ENCODE data around the gene PDLIM5.
A peak's percentile ranks its signal among the peaks of the same experiment; 100 is the strongest.

PDLIM5 gene

DNA sequence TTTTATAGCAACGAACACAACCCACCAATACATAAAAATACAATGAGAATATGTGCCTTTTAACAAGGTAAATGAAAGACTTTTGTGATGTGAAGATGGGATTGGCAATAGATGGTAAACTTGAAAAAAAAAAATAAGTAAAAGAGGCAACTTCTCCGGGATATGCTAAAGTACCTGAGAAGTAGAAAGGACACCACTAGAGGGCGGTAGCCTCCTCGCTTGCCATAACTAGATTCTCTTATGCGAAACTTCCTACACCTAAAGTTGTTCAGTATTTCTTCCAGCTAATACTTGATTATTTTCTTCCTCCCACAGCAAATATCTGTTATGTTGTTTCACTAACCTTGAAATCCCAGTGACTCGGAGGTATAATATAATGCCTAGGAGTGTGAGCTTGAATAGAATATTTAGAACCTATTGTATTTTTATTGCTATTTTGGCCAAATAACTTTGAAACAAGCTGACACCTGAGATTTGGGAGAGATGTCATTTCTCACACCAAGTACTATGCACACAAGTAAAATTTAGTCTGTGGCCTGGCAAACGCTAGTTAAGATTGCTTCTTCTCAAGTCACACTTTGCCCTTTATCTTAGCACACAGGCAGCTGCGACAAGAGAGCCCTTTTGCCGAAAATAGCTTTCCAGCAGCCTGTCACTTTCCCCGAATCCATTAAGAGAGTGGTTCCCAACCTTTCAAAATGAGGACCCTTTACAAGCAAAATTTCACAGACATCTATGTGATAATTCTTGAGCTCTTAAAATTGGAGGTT is 44.9 kb upstream of the PDLIM5 start:
- WGBS: 23% methylated on average over 7 of the region's 10 CpGs

DNA sequence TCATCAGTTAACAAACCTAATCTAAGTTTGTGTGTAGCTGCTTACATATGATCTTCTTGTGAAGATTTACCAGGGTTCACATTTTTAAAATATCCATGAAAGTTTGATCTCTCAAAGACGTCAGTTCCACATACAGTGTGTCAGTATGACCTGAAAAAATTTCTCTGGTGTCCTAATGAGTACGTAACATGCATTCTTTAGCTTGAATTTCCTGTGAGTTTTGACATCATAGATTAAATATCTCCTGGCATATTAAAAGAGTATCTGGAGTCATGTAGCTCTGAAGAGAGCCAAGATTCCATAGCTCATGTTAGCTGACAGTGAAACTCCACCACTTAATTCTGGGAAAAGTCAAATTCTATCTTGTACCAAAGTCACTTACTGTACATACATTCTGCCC is 43.9 kb upstream of the PDLIM5 start:
- Histone ChIP-seq H2BK15ac (ENCODE audit: low read depth, poor library complexity, severe bottlenecking) (no peak overlapping the region), H3K79me1 (replicated peaks; ENCODE audit: low read length, poor library complexity, severe bottlenecking) (no peaks in the 10 kb centered on the region)

More for the DNA sequence above, 44.9 kb upstream of the PDLIM5 start:
- no peak overlapping the region for H3K4ac ChIP-seq (ENCODE audit: low read depth in 1 of 2, low read length in 2 of 2)
- H3K18ac ChIP-seq (ENCODE audit: low read depth in 1 of 2, low read length in 2 of 2): peak overlapping the region in 1 of 2 experiments; percentile 54
- H2BK12ac ChIP-seq (ENCODE audit: low read length in 2 of 2): peak overlapping the region; percentile 66 to 84
- H4K8ac ChIP-seq (ENCODE audit: low read length): no peak overlapping the region
- no peak overlapping the region for H3K14ac ChIP-seq (ENCODE audit: low read length in 2 of 2)
- peak overlapping the region; percentile 68 for H4K91ac ChIP-seq (ENCODE audit: low read length)
- H3K36me3 ChIP-seq (ENCODE audit: control insufficient read depth in 1 of 2, insufficient read depth in 2 of 2, low read depth in 1 of 2, low read length in 2 of 2): no peaks in the 10 kb centered on the region
- H3K79me1 ChIP-seq (replicated peaks; ENCODE audit: low read length, poor library complexity, severe bottlenecking): no peaks in the 10 kb centered on the region
- no peak overlapping the region for H2AK5ac ChIP-seq (ENCODE audit: low read length, severe bottlenecking)
- no peak overlapping the region for H3K9ac ChIP-seq (ENCODE audit: low read length)
- no peak overlapping the region for H3K4me3 ChIP-seq (ENCODE audit: insufficient read depth in 1 of 2, low read depth in 1 of 2, low read length in 2 of 2)
- no peak overlapping the region for H3K4me2 ChIP-seq (ENCODE audit: low read length, poor library complexity, severe bottlenecking)
- H3K9me3 ChIP-seq (ENCODE audit: control insufficient read depth, low read length): no peaks in the 10 kb centered on the region
- no peak overlapping the region for H2AFZ ChIP-seq (ENCODE audit: low read depth, low read length)
- no peak overlapping the region for H2BK5ac ChIP-seq (ENCODE audit: low read depth, low read length, poor library complexity, severe bottlenecking)
- no peak overlapping the region for H2BK15ac ChIP-seq (ENCODE audit: low read depth, poor library complexity, severe bottlenecking)
- H3K27ac ChIP-seq (ENCODE audit: low read length, poor library complexity, severe bottlenecking): no peak overlapping the region
- no peak overlapping the region for H3K23ac ChIP-seq (ENCODE audit: low read length in 2 of 2)
- no peaks in the 10 kb centered on the region for H3K4me1 ChIP-seq (ENCODE audit: control insufficient read depth, insufficient read depth, low read depth, low read length)
- H2BK120ac ChIP-seq (ENCODE audit: low read depth, low read length): no peak overlapping the region
- peak; percentile 81 for DNase-seq
- no peaks in the 10 kb centered on the region for H3K27me3 ChIP-seq (ENCODE audit: control insufficient read depth in 1 of 2, insufficient read depth in 1 of 2, low read length in 2 of 2)

DNA sequence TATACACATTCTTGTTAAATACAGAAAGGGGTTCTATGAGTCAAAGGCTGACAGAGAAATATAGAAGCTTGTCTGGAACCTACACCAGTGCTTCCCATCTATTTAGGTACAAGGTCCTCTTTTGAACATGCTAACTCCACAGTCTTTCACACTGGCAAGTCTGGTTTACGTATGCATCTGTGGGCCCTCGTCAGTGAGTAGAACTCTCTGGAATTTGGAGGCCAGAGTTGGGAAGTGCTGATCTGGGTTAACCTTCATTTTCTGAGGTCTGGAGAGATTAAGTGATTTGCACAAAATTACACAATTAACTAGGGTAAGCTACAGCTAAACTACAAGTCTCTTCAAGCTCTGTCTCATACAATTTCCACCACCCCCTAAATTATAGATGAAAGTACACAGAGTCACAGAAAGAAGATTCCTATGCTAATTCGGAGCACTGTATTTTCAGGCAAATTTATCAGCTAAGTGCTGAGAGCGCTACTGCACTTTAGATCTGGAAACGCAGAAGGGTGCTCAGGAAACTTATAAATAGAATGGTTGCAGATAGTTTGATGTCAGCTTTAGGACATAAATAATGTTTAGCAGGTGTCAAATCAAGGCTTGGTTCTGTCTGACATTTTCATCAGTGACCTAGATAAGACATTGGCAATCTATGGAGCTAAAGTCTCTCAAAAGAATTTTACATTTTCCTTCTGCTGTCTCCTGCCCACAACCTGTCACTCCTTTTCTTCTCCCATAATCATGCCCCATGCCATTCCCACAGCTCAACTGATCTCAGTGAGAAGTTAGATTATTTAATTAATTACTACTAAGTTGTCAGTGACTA is 43.0 kb upstream of the PDLIM5 start:
- Histone ChIP-seq H3K4me3 (ENCODE audit: insufficient read depth in 1 of 2, low read depth in 1 of 2, low read length in 2 of 2) (no peak overlapping the region), H2BK120ac (ENCODE audit: low read depth, low read length) (no peak overlapping the region), H3K27me3 (ENCODE audit: control insufficient read depth in 1 of 2, insufficient read depth in 1 of 2, low read length in 2 of 2) (no peaks in the 10 kb centered on the region), H2BK5ac (ENCODE audit: low read depth, low read length, poor library complexity, severe bottlenecking) (no peak overlapping the region), H3K9ac (ENCODE audit: low read length) (no peak overlapping the region), H3K79me1 (replicated peaks; ENCODE audit: low read length, poor library complexity, severe bottlenecking) (no peaks in the 10 kb centered on the region), H2AFZ (ENCODE audit: low read depth, low read length) (no peak overlapping the region), H2AK5ac (ENCODE audit: low read length, severe bottlenecking) (no peak overlapping the region), H3K4me2 (ENCODE audit: low read length, poor library complexity, severe bottlenecking) (no peak overlapping the region), H2BK12ac (ENCODE audit: low read length in 2 of 2) (no peak overlapping the region), H2BK15ac (ENCODE audit: low read depth, poor library complexity, severe bottlenecking) (no peak overlapping the region), H3K4me1 (ENCODE audit: control insufficient read depth, insufficient read depth, low read depth, low read length) (no peaks in the 10 kb centered on the region), H4K8ac (ENCODE audit: low read length) (no peak overlapping the region), H3K23ac (ENCODE audit: low read length in 2 of 2) (no peak overlapping the region), H3K14ac (ENCODE audit: low read length in 2 of 2) (no peak overlapping the region), H3K18ac (ENCODE audit: low read depth in 1 of 2, low read length in 2 of 2) (no peak overlapping the region), H3K27ac (ENCODE audit: low read length, poor library complexity, severe bottlenecking) (no peak overlapping the region), H3K9me3 (ENCODE audit: control insufficient read depth, low read length) (no peaks in the 10 kb centered on the region), H3K36me3 (ENCODE audit: control insufficient read depth in 1 of 2, insufficient read depth in 2 of 2, low read depth in 1 of 2, low read length in 2 of 2) (no peaks in the 10 kb centered on the region), H3K4ac (ENCODE audit: low read depth in 1 of 2, low read length in 2 of 2) (no peak overlapping the region), H4K91ac (ENCODE audit: low read length) (no peak overlapping the region)
- 67% methylated on average over 3 of the region's 5 CpGs for WGBS
- DNase-seq: peak; percentile 77

More for the DNA sequence above, 43.9 kb upstream of the PDLIM5 start:
- Histone ChIP-seq H3K4me2 (ENCODE audit: low read length, poor library complexity, severe bottlenecking) (no peak overlapping the region), H3K18ac (ENCODE audit: low read depth in 1 of 2, low read length in 2 of 2) (no peak overlapping the region), H3K36me3 (ENCODE audit: control insufficient read depth in 1 of 2, insufficient read depth in 2 of 2, low read depth in 1 of 2, low read length in 2 of 2) (no peaks in the 10 kb centered on the region), H2AK5ac (ENCODE audit: low read length, severe bottlenecking) (no peak overlapping the region), H2BK5ac (ENCODE audit: low read depth, low read length, poor library complexity, severe bottlenecking) (no peak overlapping the region), H2BK120ac (ENCODE audit: low read depth, low read length) (no peak overlapping the region), H2AFZ (ENCODE audit: low read depth, low read length) (no peak overlapping the region), H3K23ac (ENCODE audit: low read length in 2 of 2) (no peak overlapping the region), H3K9me3 (ENCODE audit: control insufficient read depth, low read length) (no peaks in the 10 kb centered on the region), H3K4me3 (ENCODE audit: insufficient read depth in 1 of 2, low read depth in 1 of 2, low read length in 2 of 2) (no peak overlapping the region), H3K4ac (ENCODE audit: low read depth in 1 of 2, low read length in 2 of 2) (no peak overlapping the region), H3K27me3 (ENCODE audit: control insufficient read depth in 1 of 2, insufficient read depth in 1 of 2, low read length in 2 of 2) (no peaks in the 10 kb centered on the region), H3K14ac (ENCODE audit: low read length in 2 of 2) (no peak overlapping the region), H3K4me1 (ENCODE audit: control insufficient read depth, insufficient read depth, low read depth, low read length) (no peaks in the 10 kb centered on the region), H2BK12ac (ENCODE audit: low read length in 2 of 2) (no peak overlapping the region), H3K9ac (ENCODE audit: low read length) (no peak overlapping the region), H4K8ac (ENCODE audit: low read length) (no peak overlapping the region), H3K27ac (ENCODE audit: low read length, poor library complexity, severe bottlenecking) (no peak overlapping the region), H4K91ac (ENCODE audit: low read length) (no peak overlapping the region)
- DNase-seq: no peak
- WGBS: 73% methylated on average over 2 of the region's 2 CpGs

DNA sequence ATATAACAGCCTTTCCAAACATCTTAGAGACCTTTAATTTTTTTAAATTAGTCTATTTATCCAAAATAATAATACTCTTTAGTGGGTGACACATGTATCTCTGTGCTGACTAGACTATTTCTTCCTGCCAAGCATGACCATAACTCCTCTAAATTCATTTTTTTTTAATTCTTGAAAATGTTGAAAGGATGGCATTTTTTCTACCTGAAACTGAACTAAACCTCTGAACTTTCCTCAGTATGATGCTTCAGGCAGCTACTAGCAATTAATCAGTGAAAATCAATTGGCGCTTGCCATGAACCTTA is 42.4 kb upstream of the PDLIM5 start:
- Histone ChIP-seq H3K9me3 (ENCODE audit: control insufficient read depth, low read length) (no peaks in the 10 kb centered on the region), H3K14ac (ENCODE audit: low read length in 2 of 2) (no peak overlapping the region), H3K4ac (ENCODE audit: low read depth in 1 of 2, low read length in 2 of 2) (no peak overlapping the region), H2AFZ (ENCODE audit: low read depth, low read length) (no peak overlapping the region), H3K23ac (ENCODE audit: low read length in 2 of 2) (no peak overlapping the region), H3K18ac (ENCODE audit: low read depth in 1 of 2, low read length in 2 of 2) (no peak overlapping the region), H3K27ac (ENCODE audit: low read length, poor library complexity, severe bottlenecking) (no peak overlapping the region), H2BK12ac (ENCODE audit: low read length in 2 of 2) (no peak overlapping the region), H2BK15ac (ENCODE audit: low read depth, poor library complexity, severe bottlenecking) (no peak overlapping the region), H4K8ac (ENCODE audit: low read length) (no peak overlapping the region), H3K9ac (ENCODE audit: low read length) (no peak overlapping the region), H3K4me2 (ENCODE audit: low read length, poor library complexity, severe bottlenecking) (no peak overlapping the region), H3K4me1 (ENCODE audit: control insufficient read depth, insufficient read depth, low read depth, low read length) (no peaks in the 10 kb centered on the region), H3K27me3 (ENCODE audit: control insufficient read depth in 1 of 2, insufficient read depth in 1 of 2, low read length in 2 of 2) (no peaks in the 10 kb centered on the region), H3K36me3 (ENCODE audit: control insufficient read depth in 1 of 2, insufficient read depth in 2 of 2, low read depth in 1 of 2, low read length in 2 of 2) (no peaks in the 10 kb centered on the region), H2BK5ac (ENCODE audit: low read depth, low read length, poor library complexity, severe bottlenecking) (no peak overlapping the region), H4K91ac (ENCODE audit: low read length) (no peak overlapping the region), H2AK5ac (ENCODE audit: low read length, severe bottlenecking) (no peak overlapping the region), H3K4me3 (ENCODE audit: insufficient read depth in 1 of 2, low read depth in 1 of 2, low read length in 2 of 2) (no peak overlapping the region), H2BK120ac (ENCODE audit: low read depth, low read length) (no peak overlapping the region), H3K79me1 (replicated peaks; ENCODE audit: low read length, poor library complexity, severe bottlenecking) (no peaks in the 10 kb centered on the region)
- DNase-seq: no peak
- no CpG with 5 or more reads among the region's 1 CpG for WGBS

All from mesenchymal stem cell (in vitro differentiated cells and primary cell).